ENCODE data around the gene PGAM2. TPM values are rescaled to one million over a fixed set of nuclear protein-coding genes. Genes with fewer than 3 reads are reported as not detected.

PGAM2 gene
- total RNA-seq, 4 donors from 2014 or later = 3.2 to 3.9 TPM; not detected in 2

DNA sequence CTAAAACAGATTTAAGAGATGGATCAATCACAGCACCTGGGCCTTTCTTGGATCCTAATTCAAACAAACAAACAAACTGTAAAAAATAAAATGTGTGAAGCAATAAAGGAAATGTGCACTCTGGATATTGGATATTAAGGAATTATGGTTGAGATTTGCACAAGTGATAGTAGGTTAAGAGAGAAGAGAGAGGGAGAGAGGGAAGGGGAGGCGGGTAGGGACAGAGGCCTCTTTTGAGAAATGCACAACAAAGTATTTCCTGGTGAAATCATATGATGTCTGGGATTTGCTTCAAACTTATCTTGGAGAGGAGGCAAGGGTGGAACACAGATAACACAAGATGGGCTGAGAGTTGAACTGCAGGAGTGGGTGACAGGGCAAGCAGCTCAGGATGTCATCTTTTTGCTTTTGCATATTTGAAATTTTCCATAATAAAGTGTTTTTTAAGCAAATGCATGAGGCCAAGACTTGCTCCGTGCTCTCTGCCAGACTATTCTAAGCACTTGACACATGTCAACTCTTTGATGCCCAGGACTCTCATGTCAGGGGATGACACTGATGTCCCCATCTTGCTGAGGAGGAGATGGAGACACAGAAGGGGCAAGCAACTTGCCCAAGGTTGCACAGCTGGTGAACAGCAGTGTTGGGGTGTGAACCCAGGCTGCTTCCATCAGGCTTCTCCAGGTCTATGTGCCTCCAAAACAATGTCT lies 29.7 kb upstream of the PGAM2 start:
- Histone ChIP-seq H3K27ac (peak overlapping the region in 3 of 4 donors; percentile 27 to 60 (median 28)), H3K4me1 (peaks cover 0 to 56% (median 9%) of the 10 kb centered on the region in 3 donors), H3K9me3 (no peaks in the 10 kb centered on the region), H3K4me3 (no peak overlapping the region), H3K36me3 (no peaks in the 10 kb centered on the region), H3K27me3 (no peaks in the 10 kb centered on the region)
- TF ChIP-seq POLR2A (IDR thresholded peaks at IDR 0.05) = no peak
- no peak for TF ChIP-seq POLR2AphosphoS5 (IDR thresholded peaks at IDR 0.05)
- no peak for TF ChIP-seq EP300 (IDR thresholded peaks at IDR 0.05)
- TF ChIP-seq, protein P1, sequence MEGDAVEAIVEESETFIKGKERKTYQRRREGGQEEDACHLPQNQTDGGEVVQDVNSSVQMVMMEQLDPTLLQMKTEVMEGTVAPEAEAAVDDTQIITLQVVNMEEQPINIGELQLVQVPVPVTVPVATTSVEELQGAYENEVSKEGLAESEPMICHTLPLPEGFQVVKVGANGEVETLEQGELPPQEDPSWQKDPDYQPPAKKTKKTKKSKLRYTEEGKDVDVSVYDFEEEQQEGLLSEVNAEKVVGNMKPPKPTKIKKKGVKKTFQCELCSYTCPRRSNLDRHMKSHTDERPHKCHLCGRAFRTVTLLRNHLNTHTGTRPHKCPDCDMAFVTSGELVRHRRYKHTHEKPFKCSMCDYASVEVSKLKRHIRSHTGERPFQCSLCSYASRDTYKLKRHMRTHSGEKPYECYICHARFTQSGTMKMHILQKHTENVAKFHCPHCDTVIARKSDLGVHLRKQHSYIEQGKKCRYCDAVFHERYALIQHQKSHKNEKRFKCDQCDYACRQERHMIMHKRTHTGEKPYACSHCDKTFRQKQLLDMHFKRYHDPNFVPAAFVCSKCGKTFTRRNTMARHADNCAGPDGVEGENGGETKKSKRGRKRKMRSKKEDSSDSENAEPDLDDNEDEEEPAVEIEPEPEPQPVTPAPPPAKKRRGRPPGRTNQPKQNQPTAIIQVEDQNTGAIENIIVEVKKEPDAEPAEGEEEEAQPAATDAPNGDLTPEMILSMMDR (IDR thresholded peaks at IDR 0.05) = no peak
- peak; percentile 25 for ATAC-seq
- 36 to 39% methylated on average over 1 to 2 of the region's 2 CpGs for whole genome bisulfite sequencing, 2 donors (ENCODE audit: low coverage in 1 of 2)

DNA sequence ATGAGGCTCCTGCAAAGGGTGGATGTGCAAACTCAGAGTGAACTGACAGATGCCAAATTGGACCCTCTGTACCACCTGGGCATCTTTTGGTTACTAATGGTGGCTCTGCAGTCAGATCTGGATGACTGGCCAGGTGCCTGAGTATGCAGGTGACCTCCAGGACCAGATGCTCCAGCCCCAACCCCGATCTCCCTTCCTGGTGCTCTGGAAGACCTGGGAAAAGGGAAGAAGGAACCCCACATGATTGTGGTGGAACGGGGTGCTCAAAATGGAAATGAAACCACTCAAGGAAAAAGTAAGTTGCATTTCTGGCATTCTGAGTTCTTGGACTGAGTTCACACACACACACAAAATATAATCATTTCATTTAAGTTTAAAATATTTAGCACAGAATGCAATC lies 29.0 kb upstream of the PGAM2 start:
- 33 to 42% methylated on average over 2 of the region's 2 CpGs for WGBS, 2 donors (ENCODE audit: low coverage in 1 of 2)

DNA sequence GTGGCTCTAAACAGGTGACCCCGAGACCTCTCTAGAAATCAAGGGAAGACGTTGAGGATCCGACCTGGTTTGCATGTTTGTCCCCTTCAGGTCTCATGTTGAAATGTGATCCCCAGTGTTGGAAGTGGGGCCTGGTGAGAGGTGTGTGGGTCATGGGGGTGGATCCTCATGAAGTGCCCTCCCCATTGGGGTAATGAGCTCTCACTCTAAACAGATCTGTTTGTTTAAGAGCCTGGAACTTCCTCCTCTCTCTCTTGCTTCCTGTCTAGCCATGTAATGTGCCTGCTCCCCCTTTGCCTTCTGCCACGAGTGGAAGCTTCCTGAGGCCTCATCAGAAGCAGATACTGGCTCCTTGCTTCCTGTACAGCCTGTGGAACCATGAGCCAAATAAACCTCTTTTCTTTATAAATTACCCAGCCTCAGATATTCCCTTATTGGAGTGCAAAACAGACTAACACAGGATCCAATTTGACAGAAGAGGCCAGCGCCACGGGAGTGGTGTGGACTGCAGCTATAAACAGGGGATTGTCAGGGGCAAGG lies 27.8 kb upstream of the PGAM2 start:
- peak overlapping the region in 2 of 4 donors; percentile 27 to 30 for H3K27ac ChIP-seq
- no peaks in the 10 kb centered on the region for H3K27me3 ChIP-seq
- no peak overlapping the region for H3K4me3 ChIP-seq
- TF ChIP-seq EP300 (IDR thresholded peaks at IDR 0.05) (no peak), POLR2A (IDR thresholded peaks at IDR 0.05) (no peak), POLR2AphosphoS5 (IDR thresholded peaks at IDR 0.05) (no peak)
- TF ChIP-seq, protein P1 (IDR thresholded peaks at IDR 0.05) = no peak
- H3K4me1 ChIP-seq = peaks cover 0 to 66% (median 18%) of the 10 kb centered on the region in 3 donors
- no peaks in the 10 kb centered on the region for H3K9me3 ChIP-seq
- no peak for ATAC-seq
- no peaks in the 10 kb centered on the region for H3K36me3 ChIP-seq
- 70 to 91% methylated on average over 2 to 4 of the region's 6 CpGs for WGBS, 2 donors (ENCODE audit: low coverage in 1 of 2)

More for the DNA sequence above, 29.0 kb upstream of the PGAM2 start:
- Histone ChIP-seq H3K36me3 (no peaks in the 10 kb centered on the region), H3K27ac (peak overlapping the region in 3 of 4 donors; percentile 27 to 60 (median 30)), H3K4me3 (no peak overlapping the region), H3K4me1 (peaks cover 0 to 56% (median 12%) of the 10 kb centered on the region in 3 donors), H3K27me3 (no peaks in the 10 kb centered on the region), H3K9me3 (no peaks in the 10 kb centered on the region)
- no peak for TF ChIP-seq POLR2AphosphoS5 (IDR thresholded peaks at IDR 0.05)
- TF ChIP-seq POLR2A (IDR thresholded peaks at IDR 0.05) = no peak
- TF ChIP-seq EP300 (IDR thresholded peaks at IDR 0.05) = no peak
- TF ChIP-seq, protein P1 (IDR thresholded peaks at IDR 0.05) = no peak
- ATAC-seq = no peak

DNA sequence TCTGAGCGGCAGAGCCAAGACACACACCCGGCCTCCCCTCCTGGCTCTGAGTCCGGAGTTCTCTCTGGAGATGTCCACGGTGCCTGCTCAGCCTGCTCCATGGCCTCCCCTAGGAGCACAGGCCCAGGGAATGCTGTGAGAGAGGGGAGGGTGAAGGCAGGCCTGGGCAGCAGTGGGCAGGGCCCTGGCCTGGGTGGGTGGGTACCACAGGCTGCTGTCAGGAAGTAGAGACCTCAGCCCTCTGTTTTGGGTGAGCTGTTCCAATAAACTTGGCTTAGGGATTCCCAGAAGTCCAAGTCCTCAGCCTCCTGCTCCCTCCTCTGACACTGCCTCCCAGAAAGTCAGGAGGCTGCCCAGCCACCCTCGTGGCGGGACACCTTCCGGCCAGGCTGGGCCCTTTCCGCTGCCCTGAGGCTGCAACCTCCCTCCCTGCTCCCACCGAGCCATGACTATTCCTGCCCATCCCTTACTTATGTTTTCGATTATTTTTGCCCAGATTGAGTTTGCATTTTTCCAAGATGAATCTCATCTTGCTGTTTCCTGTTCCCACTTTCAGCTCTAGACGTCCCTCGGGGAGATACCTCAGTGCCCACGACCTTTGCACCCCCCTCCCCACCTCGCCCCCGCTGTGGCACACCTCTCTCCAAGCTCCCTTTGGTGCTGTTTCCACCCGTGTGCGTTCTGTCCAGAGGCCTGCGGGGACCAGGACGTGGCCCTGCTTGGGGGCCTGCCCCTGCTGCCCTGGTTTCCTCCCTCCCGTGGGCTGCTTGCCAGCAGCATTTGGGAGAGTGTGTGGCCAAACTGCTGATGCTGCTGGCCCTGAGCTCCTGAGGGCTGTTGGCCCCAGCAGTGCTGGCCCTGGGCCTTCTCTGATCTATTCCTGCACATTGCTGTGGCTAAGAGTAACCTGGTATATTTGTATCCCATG lies 22.8 kb upstream of the PGAM2 start:
- ATAC-seq = peak; percentile 74
- Histone ChIP-seq H3K9me3 (no peaks in the 10 kb centered on the region), H3K27ac (peak overlapping the region; percentile 77 to 94 (median 88)), H3K4me1 (peaks cover 0 to 79% (median 32%) of the 10 kb centered on the region in 3 donors), H3K36me3 (no peaks in the 10 kb centered on the region), H3K27me3 (no peaks in the 10 kb centered on the region), H3K4me3 (no peak overlapping the region)
- 18 to 20% methylated on average over 14 to 19 of the region's 20 CpGs for WGBS, 2 donors (ENCODE audit: low coverage in 1 of 2)
- TF ChIP-seq POLR2AphosphoS5 (IDR thresholded peaks at IDR 0.05) (peak; percentile 48), EP300 (IDR thresholded peaks at IDR 0.05) (no peak), POLR2A (IDR thresholded peaks at IDR 0.05) (no peak)
- TF ChIP-seq, protein P1 (IDR thresholded peaks at IDR 0.05) = no peak

All from gastroesophageal sphincter (tissue), 4 donors.